ENCODE results near the gene LAMC3.

DNA sequence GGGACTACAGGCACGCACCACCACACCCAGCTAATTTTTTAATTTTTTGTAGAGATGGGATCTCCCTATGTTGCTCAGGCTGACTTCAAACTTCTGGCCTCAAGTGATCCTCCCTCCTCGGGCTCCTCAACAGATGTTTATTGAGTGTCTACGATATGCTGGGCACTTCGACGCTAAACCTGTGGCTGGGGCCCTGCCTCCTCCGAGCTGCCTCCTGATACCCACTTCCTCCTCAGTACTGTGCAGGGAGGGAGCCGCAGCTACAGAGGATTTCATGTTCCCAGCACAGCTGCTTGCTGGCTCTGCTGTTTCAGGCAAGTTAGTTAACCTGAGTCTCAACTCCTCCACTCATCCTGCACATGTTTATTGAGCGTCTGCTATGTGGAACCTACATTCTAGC, 97.0 kb downstream of the LAMC3 start:
- TF ChIP-seq, protein P1, sequence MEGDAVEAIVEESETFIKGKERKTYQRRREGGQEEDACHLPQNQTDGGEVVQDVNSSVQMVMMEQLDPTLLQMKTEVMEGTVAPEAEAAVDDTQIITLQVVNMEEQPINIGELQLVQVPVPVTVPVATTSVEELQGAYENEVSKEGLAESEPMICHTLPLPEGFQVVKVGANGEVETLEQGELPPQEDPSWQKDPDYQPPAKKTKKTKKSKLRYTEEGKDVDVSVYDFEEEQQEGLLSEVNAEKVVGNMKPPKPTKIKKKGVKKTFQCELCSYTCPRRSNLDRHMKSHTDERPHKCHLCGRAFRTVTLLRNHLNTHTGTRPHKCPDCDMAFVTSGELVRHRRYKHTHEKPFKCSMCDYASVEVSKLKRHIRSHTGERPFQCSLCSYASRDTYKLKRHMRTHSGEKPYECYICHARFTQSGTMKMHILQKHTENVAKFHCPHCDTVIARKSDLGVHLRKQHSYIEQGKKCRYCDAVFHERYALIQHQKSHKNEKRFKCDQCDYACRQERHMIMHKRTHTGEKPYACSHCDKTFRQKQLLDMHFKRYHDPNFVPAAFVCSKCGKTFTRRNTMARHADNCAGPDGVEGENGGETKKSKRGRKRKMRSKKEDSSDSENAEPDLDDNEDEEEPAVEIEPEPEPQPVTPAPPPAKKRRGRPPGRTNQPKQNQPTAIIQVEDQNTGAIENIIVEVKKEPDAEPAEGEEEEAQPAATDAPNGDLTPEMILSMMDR (IDR thresholded peaks at IDR 0.05): no peak
- no peak for TF ChIP-seq ZFX (IDR thresholded peaks at IDR 0.05; ENCODE audit: borderline replicate concordance)
